Activated naive CD4-positive, alpha-beta T cell treated with anti-CD3 and anti-CD28 coated beads, Interleukin-2, amount 50 U/mL, for 72 hours (primary cell): ENCODE data around the gene ARHGAP5. TPM values are rescaled to one million over a fixed set of nuclear protein-coding genes. Genes with fewer than 3 reads are reported as not detected.

Source experiments
- ATAC-seq, 2 donors: fragments of 150-1000 bp; cut with Tn5 transposase; 2 replicates each; pipeline ENCODE4 v1.10.0; 2021; ENCODE audit warnings: mild to moderate bottlenecking in 2 of 2, moderate library complexity in 2 of 2
- DNase-seq, 2 donors: peaks; one replicate each; pipeline ENCODE4 v3.0.0; 2021 to 2022; ENCODE audit warnings: low spot score in 2 of 2
- H3K27ac Mint-ChIP-seq, 2 donors: one replicate each; pipeline ENCODE4 v1.8.0; 2022; ENCODE audit warnings: mild to moderate bottlenecking in 2 of 2, mixed read lengths in 2 of 2
- H3K36me3 Mint-ChIP-seq, 2 donors: one replicate each; pipeline ENCODE4 v1.8.0; 2022; ENCODE audit warnings: mixed read lengths in 2 of 2
- H3K9me3 Mint-ChIP-seq, 2 donors: one replicate each; pipeline ENCODE4 v1.8.0; 2022; ENCODE audit warnings: mixed read lengths in 2 of 2
- total RNA-seq, 2 donors: library from RNA; stranded (reverse); gene quantifications; one replicate each; pipeline ENCODE4 v1.2.3, GENCODE V29; 2022

The ARHGAP5 gene
- total RNA-seq, 2 donors from 2014 or later, result 35.2 to 52.2 TPM

DNA sequence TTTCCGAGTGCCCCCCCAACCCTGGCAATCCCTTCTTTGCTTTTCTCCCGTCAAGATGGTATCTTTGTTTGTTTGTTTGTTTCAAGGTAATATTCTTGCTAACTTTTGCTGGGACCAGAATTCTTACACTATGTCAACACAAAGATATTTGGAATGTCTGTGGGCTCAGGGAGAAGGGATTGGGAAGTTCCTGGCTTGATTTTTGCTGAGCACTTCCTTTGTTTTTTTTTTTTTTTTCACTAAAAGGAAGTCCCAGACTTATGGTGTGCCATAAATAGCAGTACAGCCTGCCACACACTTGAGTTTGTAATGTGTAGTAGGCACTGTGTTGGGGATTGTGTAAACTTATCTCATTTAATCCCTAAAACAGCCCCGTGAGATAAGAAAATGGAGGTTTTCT is 113.6 kb downstream of the ARHGAP5 start:
- DNase-seq (no peak), ATAC-seq (no peak)
- no peaks in the 10 kb centered on the region for H3K36me3 Mint-ChIP-seq
- no peaks in the 10 kb centered on the region for H3K9me3 Mint-ChIP-seq
- no peak overlapping the region for H3K27ac Mint-ChIP-seq

DNA sequence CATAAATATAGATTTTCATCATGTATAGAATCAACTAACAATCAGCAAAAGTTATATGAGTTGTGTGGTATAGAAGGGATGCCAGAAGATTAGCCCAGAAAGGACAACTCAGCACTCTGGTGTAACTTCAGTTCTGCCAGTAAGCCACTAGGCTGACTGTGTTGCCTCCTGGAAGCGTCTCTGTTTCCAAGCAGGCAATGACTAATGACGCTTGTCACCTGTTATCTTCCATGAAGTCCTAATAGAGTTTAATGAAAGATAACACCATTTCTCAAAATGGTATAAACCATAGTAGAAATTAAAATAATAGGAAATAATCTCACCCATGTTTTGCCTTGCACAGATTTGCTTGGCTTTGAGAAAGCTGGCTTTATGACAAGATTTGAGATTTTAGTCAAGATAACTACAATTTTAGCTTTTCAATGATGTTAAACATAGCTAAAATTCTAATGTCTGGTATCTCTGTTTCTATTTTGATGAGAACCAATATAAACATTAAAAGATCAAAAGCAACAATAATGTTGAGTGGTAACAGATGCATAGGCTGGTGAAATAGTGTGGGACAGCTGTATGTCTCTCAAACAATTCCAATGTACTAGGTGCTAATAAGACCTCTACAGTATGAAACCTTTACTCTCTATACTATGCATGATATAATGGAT is 115.7 kb downstream of the ARHGAP5 start:
- no peaks in the 10 kb centered on the region for H3K36me3 Mint-ChIP-seq
- ATAC-seq (no peak), DNase-seq (no peak)
- H3K27ac Mint-ChIP-seq, result no peak overlapping the region
- no peaks in the 10 kb centered on the region for H3K9me3 Mint-ChIP-seq

DNA sequence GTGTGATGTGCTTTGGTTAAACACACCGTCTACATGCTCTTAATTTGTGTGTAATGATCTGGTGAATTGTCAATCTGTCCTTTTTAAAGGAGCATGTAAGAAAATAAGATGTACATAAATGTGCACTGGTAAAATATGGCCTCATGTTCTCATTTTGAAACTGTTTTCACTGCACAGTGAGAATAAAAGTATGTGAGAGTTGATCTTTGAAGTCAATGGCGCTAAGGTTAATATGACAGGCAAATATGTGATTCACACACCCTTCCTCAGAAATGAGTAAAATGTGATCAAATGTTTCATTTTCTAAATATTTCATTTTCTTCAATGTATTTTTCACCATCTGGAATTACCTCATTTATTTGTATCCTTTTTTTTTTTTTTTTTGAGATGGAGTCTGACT is 116.4 kb downstream of the ARHGAP5 start:
- ATAC-seq (peak; percentile 83 to 94), DNase-seq (no peak)
- Mint-ChIP-seq H3K36me3 (no peaks in the 10 kb centered on the region), H3K27ac (peak overlapping the region in 1 of 2 donors; percentile 37), H3K9me3 (no peaks in the 10 kb centered on the region)

DNA sequence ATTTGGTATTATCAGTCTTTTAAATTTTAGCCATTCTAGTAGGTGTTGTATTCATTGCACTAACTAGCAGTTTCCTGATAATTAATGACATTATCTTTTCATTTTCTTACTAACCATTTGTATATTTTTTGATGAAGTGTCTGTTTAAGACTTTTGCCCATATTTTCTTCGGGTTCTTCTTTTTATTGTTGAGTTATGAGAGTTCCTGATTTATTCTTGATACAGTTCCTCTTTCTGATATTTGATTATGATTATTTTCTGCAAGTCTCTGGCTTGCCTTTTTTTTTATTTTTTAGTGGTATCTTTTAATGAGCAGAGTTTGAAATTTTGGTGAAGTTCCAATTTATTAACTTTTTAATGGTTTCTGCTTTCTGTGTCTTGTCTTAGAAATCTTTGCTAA is 118.5 kb downstream of the ARHGAP5 start:
- H3K27ac Mint-ChIP-seq, result no peak overlapping the region
- no peaks in the 10 kb centered on the region for H3K36me3 Mint-ChIP-seq
- ATAC-seq (no peak), DNase-seq (no peak)
- no peaks in the 10 kb centered on the region for H3K9me3 Mint-ChIP-seq

DNA sequence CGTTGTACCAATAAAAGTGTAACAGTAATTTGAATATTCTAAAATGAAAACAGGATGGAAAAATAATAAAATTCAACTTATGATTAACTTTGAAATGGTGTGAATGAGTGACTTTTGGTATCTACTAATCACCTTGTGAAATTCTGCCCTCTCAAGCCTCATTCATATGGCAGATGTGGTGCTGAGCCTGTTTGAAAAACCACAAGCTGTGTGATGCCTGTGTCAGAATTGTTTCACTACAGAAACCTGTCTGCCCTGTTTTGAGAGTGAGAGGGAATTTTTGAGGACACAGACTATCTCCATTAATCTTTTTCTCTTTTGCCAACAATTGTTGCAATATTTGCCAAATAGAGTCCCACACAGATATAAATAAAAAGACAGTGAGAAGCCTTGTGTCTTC is 120.8 kb downstream of the ARHGAP5 start:
- Mint-ChIP-seq H3K27ac (no peak overlapping the region), H3K36me3 (no peaks in the 10 kb centered on the region), H3K9me3 (no peaks in the 10 kb centered on the region)
- DNase-seq (no peak), ATAC-seq (peak in 1 of 2 donors; percentile 28)

DNA sequence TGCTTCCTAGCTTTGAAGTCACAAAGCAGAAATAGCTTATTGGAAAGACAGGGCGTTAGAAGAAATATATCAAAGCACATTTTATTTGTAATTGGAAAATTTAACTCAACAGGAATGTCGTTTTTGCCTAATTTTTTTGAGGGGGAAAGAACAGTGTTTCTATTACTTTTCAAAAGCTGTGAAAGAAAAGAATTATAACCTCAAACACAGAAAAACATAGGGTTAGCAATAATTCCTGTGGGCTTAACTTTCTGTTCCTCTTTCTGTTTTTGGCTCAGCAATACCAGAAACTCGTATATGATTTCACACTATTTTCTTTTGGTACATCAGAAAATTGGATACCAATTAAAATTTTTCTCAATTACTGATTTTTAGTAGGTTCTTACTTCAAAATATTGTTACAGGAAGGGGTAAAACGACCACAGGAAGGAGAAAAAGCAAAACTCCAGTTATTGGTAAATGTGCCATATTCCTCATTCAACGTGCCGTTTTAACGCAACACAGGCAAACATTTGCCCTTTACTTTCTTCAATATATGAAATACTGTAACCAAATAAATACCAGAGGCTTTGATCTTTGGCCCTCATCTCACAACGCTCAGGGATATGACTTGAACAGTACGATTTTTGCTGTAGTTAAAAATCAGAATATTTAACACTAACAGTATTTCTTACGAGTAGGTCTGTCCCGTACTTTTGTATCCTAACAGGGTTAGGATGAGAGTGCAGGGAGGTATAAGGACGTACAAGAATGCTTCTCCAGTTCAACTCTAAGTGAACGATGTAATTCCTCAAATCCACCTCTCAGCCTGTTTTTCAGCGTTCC is 123.5 kb downstream of the ARHGAP5 start:
- ATAC-seq (no peak), DNase-seq (no peak)
- Mint-ChIP-seq H3K27ac (peak overlapping the region; percentile 60 to 100), H3K9me3 (no peaks in the 10 kb centered on the region), H3K36me3 (peaks cover 0 to 5% of the 10 kb centered on the region in 2 donors)

DNA sequence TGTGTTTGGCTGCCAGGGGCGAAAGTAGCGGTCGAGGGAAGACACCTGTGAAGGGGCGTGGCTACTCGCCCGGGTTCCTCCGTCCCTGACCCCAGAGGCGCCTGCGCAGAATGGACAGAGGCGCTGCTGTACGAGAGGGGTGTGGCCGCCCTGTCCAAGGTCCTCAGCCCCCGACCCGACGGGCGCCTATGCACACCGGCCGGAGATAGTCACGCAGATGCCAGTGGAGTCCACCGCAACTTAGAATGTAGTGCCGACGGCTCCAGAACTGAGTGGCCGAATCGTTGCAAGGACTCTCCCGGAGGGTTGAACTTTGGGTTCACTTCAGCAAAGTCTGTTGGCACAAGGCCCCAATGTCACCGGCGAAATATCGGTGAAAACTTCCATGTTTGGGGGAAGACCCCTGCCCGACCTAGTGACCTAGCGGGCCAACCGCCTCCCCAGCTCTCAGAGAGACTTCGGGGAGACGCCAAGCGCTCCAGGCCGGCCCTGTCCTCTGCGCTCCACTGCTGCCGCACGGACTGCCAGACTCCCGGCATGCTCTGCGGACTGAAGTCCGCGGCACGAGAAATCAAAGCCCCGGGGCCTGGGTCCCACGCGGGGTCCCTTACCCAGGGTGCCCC is 124.2 kb downstream of the ARHGAP5 start:
- Mint-ChIP-seq H3K36me3 (peaks cover 0 to 5% of the 10 kb centered on the region in 2 donors), H3K27ac (peak overlapping the region; percentile 92 to 100), H3K9me3 (no peaks in the 10 kb centered on the region)
- peak; percentile 63 to 78 for ATAC-seq
- DNase-seq, result peak; percentile 78 to 91

DNA sequence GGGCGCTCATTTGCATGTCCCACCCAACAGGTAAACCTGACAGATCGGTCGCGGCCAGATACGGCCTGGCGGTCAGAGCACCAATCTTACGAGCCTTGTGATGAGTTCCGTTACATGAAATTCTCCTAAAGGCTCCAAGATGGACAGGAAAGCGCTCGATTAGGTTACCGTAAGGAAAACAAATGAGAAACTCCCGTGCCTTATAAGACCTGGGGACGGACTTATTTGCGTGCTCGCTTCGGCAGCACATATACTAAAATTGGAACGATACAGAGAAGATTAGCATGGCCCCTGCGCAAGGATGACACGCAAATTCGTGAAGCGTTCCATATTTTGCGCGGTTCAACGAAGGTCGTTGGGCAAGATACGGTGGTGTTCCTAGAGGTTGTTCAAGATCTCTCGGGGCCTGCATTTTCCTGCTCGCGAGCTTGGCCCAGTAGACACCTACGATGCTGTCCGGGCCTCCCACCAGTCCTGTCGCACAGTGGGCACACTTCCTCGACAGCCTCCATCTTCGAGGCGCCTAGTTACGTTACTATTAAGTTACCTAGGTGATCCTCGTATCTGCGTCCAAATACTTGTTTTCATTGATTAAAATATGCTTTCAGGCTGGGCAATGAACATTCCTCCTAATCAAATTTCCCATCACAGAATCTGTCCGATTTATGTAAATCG is 124.8 kb downstream of the ARHGAP5 start, which contains the start of gene RNU6-7:
Gene RNU6-7, plus strand, starts transcription at position 230 of the 675 bp plus-strand sequence.
- Mint-ChIP-seq H3K9me3 (no peaks in the 10 kb centered on the region), H3K36me3 (peaks cover 0 to 5% of the 10 kb centered on the region in 2 donors), H3K27ac (peak within 1 kb of the TSS; percentile 100)
- ATAC-seq (peak in 1 of 2 donors; percentile 5), DNase-seq (no peak)

DNA sequence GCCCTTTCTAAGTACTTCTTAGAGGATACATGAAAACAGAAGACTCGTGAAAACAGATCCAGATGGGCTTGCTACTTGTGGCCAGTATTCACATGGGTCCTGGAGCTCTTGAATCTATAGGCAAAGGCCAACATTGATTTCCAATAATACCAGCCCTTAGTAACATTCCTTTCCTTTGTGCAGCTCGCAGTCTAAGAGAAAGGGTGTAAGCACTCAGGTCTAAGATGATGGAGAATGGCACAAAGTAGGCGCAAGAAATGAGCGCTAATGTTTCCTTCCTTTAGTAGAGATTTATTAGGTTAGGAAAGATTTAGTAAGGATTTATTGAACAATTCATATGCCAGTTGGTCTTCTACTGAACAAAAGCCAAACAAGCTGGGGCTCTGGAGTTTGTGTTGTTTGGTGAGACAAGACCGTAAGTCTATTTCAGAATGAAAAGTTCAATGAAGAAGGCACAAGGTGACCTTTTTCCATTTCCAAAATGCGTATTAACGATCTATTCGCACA is 125.4 kb downstream of the ARHGAP5 start:
- peak overlapping the region; percentile 100 for H3K27ac Mint-ChIP-seq
- peaks cover 0 to 5% of the 10 kb centered on the region in 2 donors for H3K36me3 Mint-ChIP-seq
- no peaks in the 10 kb centered on the region for H3K9me3 Mint-ChIP-seq
- DNase-seq (peak in 1 of 2 donors; percentile 6), ATAC-seq (no peak)

DNA sequence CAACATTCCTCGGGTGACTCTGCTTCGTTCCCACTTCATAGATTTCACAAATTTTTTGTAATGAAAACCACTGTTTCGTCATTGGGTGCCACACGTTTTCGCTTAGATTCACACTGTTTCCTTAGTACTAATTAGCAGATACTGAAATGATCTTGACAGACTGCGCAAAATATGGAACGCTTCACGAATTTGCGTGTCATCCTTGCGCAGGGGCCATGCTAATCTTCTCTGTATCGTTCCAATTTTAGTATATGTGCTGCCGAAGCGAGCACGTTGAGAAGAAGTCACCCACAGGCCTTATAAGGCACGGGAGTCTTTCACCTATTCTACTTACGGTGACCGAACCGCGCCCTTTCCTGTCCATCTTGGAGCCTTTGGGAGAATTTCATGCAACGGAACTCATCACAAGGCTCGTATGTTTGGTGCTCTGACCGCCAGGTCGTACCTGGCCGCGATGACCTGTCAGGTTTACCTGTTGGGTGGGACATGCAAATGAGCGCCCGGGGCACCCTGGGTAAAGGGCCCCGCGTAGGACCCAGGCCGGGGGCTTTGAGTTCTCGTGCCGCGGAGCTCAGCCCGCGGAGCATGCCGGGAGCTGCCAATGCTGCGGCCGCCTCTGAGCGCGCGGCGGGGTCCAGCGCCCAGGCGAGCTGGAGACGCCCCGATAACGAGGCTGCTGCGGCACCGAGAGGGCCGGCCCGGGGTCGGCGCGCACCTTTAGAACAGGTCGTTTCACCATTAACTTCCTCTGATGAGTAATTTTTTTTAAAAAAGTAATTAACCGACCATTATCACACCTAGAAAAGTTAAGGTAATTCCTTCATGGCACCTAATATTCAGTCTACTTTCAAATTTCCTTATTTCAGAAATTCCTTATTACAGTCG is 126.1 kb downstream of the ARHGAP5 start, which contains the start of gene RNU6-8:
Gene RNU6-8, minus strand, starts transcription at position 272 of the 885 bp plus-strand sequence.
- peak; percentile 74 to 84 for ATAC-seq
- Mint-ChIP-seq H3K9me3 (no peaks in the 10 kb centered on the region), H3K36me3 (peaks cover 0 to 5% of the 10 kb centered on the region in 2 donors), H3K27ac (peak within 1 kb of the TSS; percentile 100)
- peak; percentile 80 to 87 for DNase-seq

DNA sequence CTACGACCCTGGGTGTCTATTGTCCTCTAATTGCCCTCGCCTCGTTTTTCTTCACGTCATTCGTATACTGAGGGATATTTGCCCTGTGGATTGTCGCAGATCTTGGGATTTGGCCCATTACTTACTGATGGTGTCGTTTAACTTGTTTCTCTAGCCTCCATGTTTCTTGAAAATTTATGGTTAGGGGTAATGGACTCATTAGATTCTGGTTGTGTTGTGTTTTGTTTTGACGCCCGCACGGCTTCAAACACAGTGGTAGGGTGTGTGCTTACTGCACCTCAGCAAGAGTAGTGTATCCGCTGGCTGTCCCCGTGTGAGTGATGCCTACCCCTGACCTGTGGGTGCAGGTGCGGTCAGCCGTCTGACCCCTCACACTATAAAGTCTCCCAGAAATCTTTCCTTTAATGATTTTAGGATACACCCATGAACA is 126.8 kb downstream of the ARHGAP5 start:
- Mint-ChIP-seq H3K36me3 (peaks cover 0 to 5% of the 10 kb centered on the region in 2 donors), H3K9me3 (no peaks in the 10 kb centered on the region), H3K27ac (peak overlapping the region; percentile 91 to 100)
- ATAC-seq, result no peak
- peak in 1 of 2 donors; percentile 5 for DNase-seq

DNA sequence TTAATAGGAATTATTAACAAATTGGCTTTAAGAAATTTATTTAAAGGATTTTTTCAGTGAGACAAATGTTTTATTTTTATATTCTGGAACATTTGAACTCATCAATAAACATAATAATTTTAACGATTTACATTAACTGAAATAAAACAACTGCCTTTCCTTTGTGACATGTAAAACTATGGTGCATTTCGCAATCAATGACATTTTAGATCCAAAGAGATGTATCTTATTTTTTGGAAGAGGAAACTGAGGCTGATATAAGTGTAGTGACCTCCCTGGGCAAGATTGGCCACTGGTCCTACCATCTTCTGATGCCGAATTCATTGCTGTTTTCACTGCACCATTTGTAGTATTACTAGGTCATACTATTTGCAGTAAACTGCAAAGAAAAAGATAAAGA is 128.4 kb downstream of the ARHGAP5 start:
- H3K9me3 Mint-ChIP-seq, result no peaks in the 10 kb centered on the region
- ATAC-seq, result no peak
- DNase-seq, result no peak
- H3K27ac Mint-ChIP-seq, result no peak overlapping the region
- peaks cover 0 to 5% of the 10 kb centered on the region in 2 donors for H3K36me3 Mint-ChIP-seq

DNA sequence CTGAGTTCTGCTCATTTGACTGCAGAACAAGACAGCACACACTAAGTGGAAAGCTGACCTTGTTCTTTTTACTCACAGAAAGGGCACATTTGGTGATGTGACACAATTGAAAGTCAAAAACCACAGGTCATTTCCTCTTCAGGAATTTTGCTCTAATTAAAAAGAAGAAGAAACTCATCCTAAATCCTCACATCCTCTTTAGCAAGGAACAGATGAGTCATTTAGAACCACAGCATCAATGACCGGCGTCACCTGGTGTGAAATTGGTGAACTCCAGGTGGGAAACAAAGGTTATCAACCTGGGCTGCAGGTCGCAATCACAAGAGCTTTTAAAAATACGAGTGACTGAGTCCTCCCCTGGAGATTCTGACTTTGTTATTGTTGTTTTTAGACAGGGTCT is 128.9 kb downstream of the ARHGAP5 start:
- ATAC-seq (no peak), DNase-seq (no peak)
- Mint-ChIP-seq H3K27ac (no peak overlapping the region), H3K9me3 (no peaks in the 10 kb centered on the region), H3K36me3 (peaks cover 0 to 5% of the 10 kb centered on the region in 2 donors)

DNA sequence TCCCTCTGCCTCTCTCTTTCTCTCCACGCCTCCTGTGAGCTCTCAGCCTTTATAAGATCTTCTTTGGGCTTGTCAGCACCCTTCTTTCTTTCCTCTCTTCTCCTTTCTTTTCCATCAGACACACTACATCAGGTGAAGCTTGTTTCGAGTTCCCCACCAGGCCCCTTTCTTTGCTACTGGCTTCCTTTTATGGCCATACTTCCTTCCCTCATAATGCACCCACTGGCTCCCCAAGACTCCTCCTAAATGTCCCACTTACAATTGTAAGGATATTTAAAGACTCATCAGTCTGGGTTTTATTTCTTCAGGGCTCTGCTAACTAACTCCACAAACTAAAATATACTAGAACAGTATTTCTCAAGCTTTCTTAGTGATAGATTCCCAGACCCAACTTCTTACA is 129.4 kb downstream of the ARHGAP5 start:
- no peaks in the 10 kb centered on the region for H3K9me3 Mint-ChIP-seq
- peaks cover 0 to 5% of the 10 kb centered on the region in 2 donors for H3K36me3 Mint-ChIP-seq
- ATAC-seq (no peak), DNase-seq (no peak)
- no peak overlapping the region for H3K27ac Mint-ChIP-seq

DNA sequence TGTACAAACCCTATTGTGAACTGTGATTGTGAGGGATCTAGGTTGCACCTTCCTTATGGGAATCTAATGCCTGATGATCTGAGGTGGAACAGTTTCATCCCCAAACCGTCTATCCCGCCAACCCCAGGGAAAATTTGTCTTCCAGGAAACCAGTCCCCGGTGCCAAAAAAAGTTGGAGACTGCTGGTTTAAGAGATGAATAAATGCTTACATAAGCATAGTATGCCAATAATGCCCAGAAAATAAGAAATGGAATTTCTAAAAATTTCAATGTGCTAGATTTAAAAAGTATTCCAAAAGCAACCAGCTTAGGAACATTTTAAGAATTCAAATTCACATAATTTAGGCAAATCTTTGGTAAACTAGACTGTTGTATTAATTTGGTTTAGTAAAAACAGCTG is 131.4 kb downstream of the ARHGAP5 start:
- H3K27ac Mint-ChIP-seq, result no peak overlapping the region

More for the DNA sequence above, 131.4 kb downstream of the ARHGAP5 start:
- peaks cover 0 to 5% of the 10 kb centered on the region in 2 donors for H3K36me3 Mint-ChIP-seq
- ATAC-seq, result no peak
- DNase-seq, result no peak
- H3K9me3 Mint-ChIP-seq, result no peaks in the 10 kb centered on the region
